Nephron progenitor cell (in vitro differentiated cells): Measurements from ENCODE around the gene MGAT5B.

Experiments
- DNase-seq: peaks from one replicate; pipeline ENCODE4 v3.0.0; 2021
- H3K27ac Mint-ChIP-seq: 2 replicates; pipeline ENCODE4 v1.8.0; 2021; ENCODE audit warnings: mild to moderate bottlenecking, moderate library complexity, mixed read lengths
- H3K27me3 Mint-ChIP-seq: 2 replicates; pipeline ENCODE4 v1.8.0; 2021; ENCODE audit warnings: mild to moderate bottlenecking, low read depth, mixed read lengths; ENCODE audit not compliant: poor library complexity
- H3K36me3 Mint-ChIP-seq: 2 replicates; pipeline ENCODE4 v1.8.0; 2021; ENCODE audit warnings: low read depth, mixed read lengths
- H3K4me1 Mint-ChIP-seq: 2 replicates; pipeline ENCODE4 v1.8.0; 2021; ENCODE audit warnings: mixed read lengths
- H3K4me3 Mint-ChIP-seq: 2 replicates; pipeline ENCODE4 v1.8.0; 2021; ENCODE audit warnings: mild to moderate bottlenecking, moderate library complexity, mixed read lengths
- H3K9me3 Mint-ChIP-seq: 2 replicates; pipeline ENCODE4 v1.8.0; 2021; ENCODE audit warnings: mild to moderate bottlenecking, moderate library complexity, mixed read lengths
- CTCF ChIP-seq: fragments of 200-600 bp; sonication (generic); IDR thresholded peaks from 2 replicates; pipeline ENCODE4 v1.5.0; 2021; ENCODE audit warnings: antibody characterized with exemption

The MGAT5B gene

GRCh38 chr17:76953946-76954345, 85.7 kb downstream of the MGAT5B start:
- Mint-ChIP-seq H3K27ac (no peak overlapping the region), H3K27me3 (peaks cover 23% of the 10 kb centered on the region), H3K9me3 (no peaks in the 10 kb centered on the region), H3K36me3 (no peaks in the 10 kb centered on the region), H3K4me3 (no peak overlapping the region), H3K4me1 (peaks cover 18% of the 10 kb centered on the region)
- TF ChIP-seq CTCF, result no peak
- no peak for DNase-seq

GRCh38 chr17:76955191-76955590, 87.0 kb downstream of the MGAT5B start:
- no peaks in the 10 kb centered on the region for H3K9me3 Mint-ChIP-seq
- peaks cover 29% of the 10 kb centered on the region for H3K4me1 Mint-ChIP-seq
- no peak overlapping the region for H3K4me3 Mint-ChIP-seq
- H3K27ac Mint-ChIP-seq, result no peak overlapping the region
- TF ChIP-seq CTCF, result no peak
- DNase-seq, result no peak
- no peaks in the 10 kb centered on the region for H3K36me3 Mint-ChIP-seq
- peaks cover 27% of the 10 kb centered on the region for H3K27me3 Mint-ChIP-seq

GRCh38 chr17:76956846-76957540, 88.8 kb downstream of the MGAT5B start:
- H3K9me3 Mint-ChIP-seq, result no peaks in the 10 kb centered on the region
- H3K27me3 Mint-ChIP-seq, result peaks cover 28% of the 10 kb centered on the region
- no peaks in the 10 kb centered on the region for H3K36me3 Mint-ChIP-seq
- H3K4me3 Mint-ChIP-seq, result no peak overlapping the region
- DNase-seq, result no peak
- peaks cover 30% of the 10 kb centered on the region for H3K4me1 Mint-ChIP-seq
- no peak overlapping the region for H3K27ac Mint-ChIP-seq
- no peak for TF ChIP-seq CTCF

- Mint-ChIP-seq H3K4me1 (peaks cover 30% of the 10 kb centered on the region), H3K36me3 (no peaks in the 10 kb centered on the region), H3K4me3 (no peak overlapping the region), H3K27me3 (peaks cover 28% of the 10 kb centered on the region), H3K27ac (no peak overlapping the region), H3K9me3 (no peaks in the 10 kb centered on the region)
- no peak for DNase-seq
- no peak for TF ChIP-seq CTCF
Measured at GRCh38 chr17:76957678-76958464, 89.7 kb downstream of the MGAT5B start.

- peak overlapping the region; percentile 49 for H3K27ac Mint-ChIP-seq
- H3K4me1 Mint-ChIP-seq, result peaks cover 30% of the 10 kb centered on the region
Measured at GRCh38 chr17:76958974-76959373, 90.8 kb downstream of the MGAT5B start.

More at GRCh38 chr17:76958974-76959373, 90.8 kb downstream of the MGAT5B start:
- Mint-ChIP-seq H3K27me3 (peaks cover 33% of the 10 kb centered on the region), H3K36me3 (no peaks in the 10 kb centered on the region), H3K9me3 (no peaks in the 10 kb centered on the region), H3K4me3 (no peak overlapping the region)
- TF ChIP-seq CTCF, result no peak
- no peak for DNase-seq
